Thyroid gland (tissue), 4 donors: ENCODE results near the gene SORCS2. TPM values are rescaled to one million over a fixed set of nuclear protein-coding genes. Genes with fewer than 3 reads are reported as not detected.

Source experiments
- DNase-seq, 2 donors: peaks; one replicate each; pipeline ENCODE4 v3.0.0-alpha.2; 2019
- H3K27ac ChIP-seq, 3 donors: fragments of 200-600 bp; sonication (generic); 1 replicate in 2 of 3; 2 replicates in 1 of 3; pipeline ENCODE4 v1.5.1; 2016 to 2019; ENCODE audit warnings: mild to moderate bottlenecking in 1 of 3, moderate library complexity in 1 of 3
- H3K27me3 ChIP-seq: fragments of 200-600 bp; sonication (generic); one replicate; pipeline ENCODE4 v1.5.1; 2019
- H3K36me3 ChIP-seq, 2 donors: fragments of 200-600 bp; sonication (generic); one replicate each; pipeline ENCODE4 v1.5.1; 2016 to 2019
- H3K4me1 ChIP-seq, 2 donors: fragments of 200-600 bp; sonication (generic); one replicate each; pipeline ENCODE4 v1.5.1; 2017 to 2019
- H3K4me3 ChIP-seq, 3 donors: fragments of 200-600 bp; sonication (generic); replicated peaks in 1 of 3; 1 replicate in 2 of 3; 2 replicates in 1 of 3; pipeline ENCODE4 v1.5.1; 2016; ENCODE audit warnings: mild to moderate bottlenecking in 1 of 3
- H3K9me3 ChIP-seq: fragments of 200-600 bp; sonication (generic); one replicate; pipeline ENCODE4 v1.5.1; 2017
- CTCF ChIP-seq, 6 experiments: fragments of 200-600 bp in 3 of 6; fragments of 450-650 bp in 3 of 6; sonication (generic) in 3 of 6; IDR thresholded peaks; one replicate each; pipeline ENCODE4 v1.5.1; 2016 to 2019; ENCODE audit warnings: antibody characterized with exemption in 6 of 6, mild to moderate bottlenecking in 2 of 6, inconsistent platforms in 1 of 6, moderate library complexity in 1 of 6
- POLR2A ChIP-seq, 2 donors: fragments of 450-650 bp; IDR thresholded peaks; one replicate each; pipeline ENCODE4 v1.6.1; 2017; ENCODE audit warnings: antibody characterized with exemption in 2 of 2, mild to moderate bottlenecking in 2 of 2, moderate library complexity in 1 of 2
- WGBS, 2 donors: methylation state at CpG; one replicate each; pipeline ENCODE4 v1.1.5; 2017; 5-methylcytosine and 5-hydroxymethylcytosine counted together
- intact Hi-C: fragments of 100-400 bp; cut with DNase I; formaldehyde crosslinking; loops from one replicate; pipeline ENCODE4 v1.15.1; 2023
- total RNA-seq, 4 donors: library from RNA; depleted of rRNA; stranded (reverse); fragments of >200 nt; gene quantifications; one replicate each; pipeline ENCODE4 v1.2.3, GENCODE V29; 2016

The SORCS2 gene
- total RNA-seq, 4 donors from 2014 or later: 1.7 to 13.6 (median 3.6) TPM

DNA sequence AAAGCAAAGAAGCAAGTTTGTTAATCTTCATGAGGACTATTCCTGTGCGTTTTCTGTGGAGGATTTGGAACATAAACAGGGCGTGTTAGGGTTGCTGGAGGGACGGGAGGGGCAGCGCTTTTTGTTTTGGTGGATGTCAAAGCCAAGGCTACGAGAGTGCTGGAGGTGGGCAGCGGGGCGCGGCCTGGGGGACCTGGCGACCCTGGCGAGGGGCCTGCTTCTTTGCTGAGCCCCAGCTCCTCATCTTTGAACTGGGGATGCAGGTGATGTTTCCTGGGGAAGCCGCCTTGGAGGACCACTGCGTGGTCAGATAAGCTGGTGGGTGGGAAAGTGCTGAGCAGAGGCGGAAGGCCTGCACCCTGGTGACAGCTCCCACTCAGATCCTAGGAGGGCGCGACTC lies 55.2 kb downstream of the SORCS2 start:
- H3K4me1 ChIP-seq: no peaks in the 10 kb centered on the region
- TF ChIP-seq POLR2A (IDR thresholded peaks at IDR 0.05) (no peak), CTCF (IDR thresholded peaks at IDR 0.05) (no peak)
- no peaks in the 10 kb centered on the region for H3K36me3 ChIP-seq
- no peak overlapping the region for H3K4me3 ChIP-seq
- DNase-seq: no peak
- no peak overlapping the region for H3K27ac ChIP-seq
- H3K27me3 ChIP-seq: no peaks in the 10 kb centered on the region
- intact Hi-C loops: no loop called here
- no peaks in the 10 kb centered on the region for H3K9me3 ChIP-seq
- 89 to 91% methylated on average over 15 of the region's 15 CpGs for WGBS, 2 donors

DNA sequence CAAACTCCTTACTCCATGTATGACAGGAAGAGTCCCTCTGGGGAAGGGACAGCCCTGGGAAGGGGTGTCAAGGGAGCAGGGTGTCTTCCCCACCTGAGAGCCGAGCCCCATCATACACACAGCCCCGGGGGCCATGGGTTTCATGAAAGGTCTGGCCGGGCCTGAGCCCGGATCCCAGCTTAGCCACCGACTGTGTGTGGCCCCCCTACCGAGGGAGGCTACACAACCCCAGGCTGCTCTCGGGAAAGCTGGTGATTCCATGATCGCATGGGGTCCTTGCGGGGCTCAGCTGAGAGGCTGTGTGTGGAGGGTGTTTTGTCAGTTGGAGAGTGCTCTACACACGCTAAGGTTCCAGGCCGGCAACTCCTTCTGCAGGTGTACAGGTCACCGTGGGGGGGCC lies 55.6 kb downstream of the SORCS2 start:
- no peak for TF ChIP-seq POLR2A (IDR thresholded peaks at IDR 0.05)
- no peak for TF ChIP-seq CTCF (IDR thresholded peaks at IDR 0.05)
- Histone ChIP-seq H3K9me3 (no peaks in the 10 kb centered on the region), H3K27me3 (no peaks in the 10 kb centered on the region), H3K27ac (no peak overlapping the region), H3K36me3 (no peaks in the 10 kb centered on the region), H3K4me1 (no peaks in the 10 kb centered on the region), H3K4me3 (no peak overlapping the region)
- DNase-seq: no peak
- WGBS, 2 donors: 54 to 73% methylated on average over 6 to 10 of the region's 12 CpGs
- intact Hi-C loops: no loop called here

- TF ChIP-seq CTCF (IDR thresholded peaks at IDR 0.05) (no peak), POLR2A (IDR thresholded peaks at IDR 0.05) (no peak)
- Histone ChIP-seq H3K27ac (no peak overlapping the region), H3K4me1 (no peaks in the 10 kb centered on the region), H3K4me3 (no peak overlapping the region), H3K27me3 (no peaks in the 10 kb centered on the region), H3K9me3 (no peaks in the 10 kb centered on the region), H3K36me3 (no peaks in the 10 kb centered on the region)
- intact Hi-C loops: no loop called here
- DNase-seq: no peak
- WGBS, 2 donors: 92 to 100% methylated on average over 1 of the region's 1 CpG
Observed at GRCh38 chr4:7248857-7249256, 56.5 kb downstream of the SORCS2 start.

- TF ChIP-seq CTCF (IDR thresholded peaks at IDR 0.05) (no peak), POLR2A (IDR thresholded peaks at IDR 0.05) (no peak)
Observed at GRCh38 chr4:7251321-7251720, 59.0 kb downstream of the SORCS2 start.

GRCh38 chr4:7252051-7252450 lies 59.7 kb downstream of the SORCS2 start:
- Histone ChIP-seq H3K36me3 (no peaks in the 10 kb centered on the region), H3K27ac (no peak overlapping the region), H3K4me3 (no peak overlapping the region), H3K4me1 (peaks cover 0 to 8% of the 10 kb centered on the region in 2 donors), H3K27me3 (no peaks in the 10 kb centered on the region), H3K9me3 (no peaks in the 10 kb centered on the region)
- intact Hi-C loops: no loop called here
- no peak for TF ChIP-seq POLR2A (IDR thresholded peaks at IDR 0.05)
- no peak for TF ChIP-seq CTCF (IDR thresholded peaks at IDR 0.05)
- 61 to 85% methylated on average over 6 to 7 of the region's 7 CpGs for WGBS, 2 donors
- no peak for DNase-seq

More at GRCh38 chr4:7251321-7251720, 59.0 kb downstream of the SORCS2 start:
- 81 to 82% methylated on average over 5 of the region's 5 CpGs for WGBS, 2 donors
- no peaks in the 10 kb centered on the region for H3K27me3 ChIP-seq
- intact Hi-C loops: no loop called here
- H3K4me1 ChIP-seq: peaks cover 0 to under 1% of the 10 kb centered on the region in 2 donors
- H3K4me3 ChIP-seq: no peak overlapping the region
- H3K27ac ChIP-seq: no peak overlapping the region
- no peaks in the 10 kb centered on the region for H3K36me3 ChIP-seq
- no peak for DNase-seq
- H3K9me3 ChIP-seq: no peaks in the 10 kb centered on the region
